ENCODE measurements around the gene MRPL42.

- TF ChIP-seq CTCF (IDR thresholded peaks at IDR 0.05) (no peak), EZH2 (IDR thresholded peaks at IDR 0.05; ENCODE audit: borderline replicate concordance, insufficient read depth, low read depth, low read length, poor library complexity, severe bottlenecking) (no peak)
Measured at GRCh38 chr12:93519859-93520258, 52.5 kb downstream of the MRPL42 start.
